Mesothelial cell of epicardium (in vitro differentiated cells): ENCODE measurements around the gene C16orf92. TPM values are rescaled to one million over a fixed set of nuclear protein-coding genes. Genes with fewer than 3 reads are reported as not detected.

Source experiments
- DNase-seq, 2 experiments: peaks; one replicate each; pipeline ENCODE4 v3.0.0; 2021; ENCODE audit warnings: low spot score in 2 of 2; ENCODE audit not compliant: unreplicated experiment in 2 of 2
- H3K27ac Mint-ChIP-seq: 2 replicates; pipeline ENCODE4 v1.8.0; 2021; ENCODE audit warnings: mixed read lengths
- H3K27me3 Mint-ChIP-seq: 2 replicates; pipeline ENCODE4 v1.8.0; 2021; ENCODE audit warnings: low read depth, mixed read lengths
- H3K36me3 Mint-ChIP-seq: 2 replicates; pipeline ENCODE4 v1.8.0; 2021; ENCODE audit warnings: mixed read lengths
- H3K4me1 Mint-ChIP-seq: 2 replicates; pipeline ENCODE4 v1.8.0; 2021; ENCODE audit warnings: mixed read lengths
- H3K4me3 Mint-ChIP-seq: 2 replicates; pipeline ENCODE4 v1.8.0; 2021; ENCODE audit warnings: mild to moderate bottlenecking, moderate library complexity, mixed read lengths
- H3K9me3 Mint-ChIP-seq: 2 replicates; pipeline ENCODE4 v1.8.0; 2021; ENCODE audit warnings: mixed read lengths
- total RNA-seq: library from RNA; stranded (reverse); gene quantifications from 3 replicates; pipeline ENCODE4 v1.2.1, GENCODE V29; 2021
- TF ChIP-seq, protein P1 (sequence below): fragments of 200-600 bp; sonication (generic); IDR thresholded peaks from one replicate; pipeline ENCODE4 v1.5.0; 2021; ENCODE audit warnings: antibody characterized with exemption; ENCODE audit not compliant: unreplicated experiment

Gene C16orf92
- total RNA-seq: not detected in 3 replicates

DNA sequence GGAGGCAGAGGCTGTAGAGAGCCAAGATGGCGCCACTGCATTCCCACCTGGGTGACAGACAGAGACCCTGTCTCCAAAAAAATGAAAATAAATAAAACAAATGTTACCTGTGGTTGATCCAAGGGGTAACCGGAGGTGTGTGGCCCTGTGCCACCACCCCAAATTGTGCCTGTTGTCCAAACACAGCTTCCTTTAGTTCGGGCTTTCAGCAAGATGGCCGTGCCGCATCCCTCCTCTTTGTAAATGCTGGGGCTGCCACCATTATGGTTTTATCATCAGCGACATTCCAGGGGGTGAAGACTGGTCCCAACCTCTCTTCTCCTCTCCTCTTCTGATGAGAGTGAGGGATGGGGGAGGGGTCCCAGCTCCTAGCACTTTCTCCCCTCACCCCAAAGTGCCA lies at the start of gene C16orf92:
C16orf92 (plus strand) TSS at position 312 of the 400 bp plus-strand sequence. CDS start 143 bp downstream, outside the sequence.
- Mint-ChIP-seq H3K4me1 (peaks cover 4% of the 10 kb centered on the region), H3K27ac (no peak within 1 kb of the TSS), H3K4me3 (no peak within 1 kb of the TSS), H3K27me3 (peaks cover 35% of the 10 kb centered on the region), H3K9me3 (no peaks in the 10 kb centered on the region), H3K36me3 (no peaks in the 10 kb centered on the region)
- DNase-seq: no peak
- TF ChIP-seq, protein P1, sequence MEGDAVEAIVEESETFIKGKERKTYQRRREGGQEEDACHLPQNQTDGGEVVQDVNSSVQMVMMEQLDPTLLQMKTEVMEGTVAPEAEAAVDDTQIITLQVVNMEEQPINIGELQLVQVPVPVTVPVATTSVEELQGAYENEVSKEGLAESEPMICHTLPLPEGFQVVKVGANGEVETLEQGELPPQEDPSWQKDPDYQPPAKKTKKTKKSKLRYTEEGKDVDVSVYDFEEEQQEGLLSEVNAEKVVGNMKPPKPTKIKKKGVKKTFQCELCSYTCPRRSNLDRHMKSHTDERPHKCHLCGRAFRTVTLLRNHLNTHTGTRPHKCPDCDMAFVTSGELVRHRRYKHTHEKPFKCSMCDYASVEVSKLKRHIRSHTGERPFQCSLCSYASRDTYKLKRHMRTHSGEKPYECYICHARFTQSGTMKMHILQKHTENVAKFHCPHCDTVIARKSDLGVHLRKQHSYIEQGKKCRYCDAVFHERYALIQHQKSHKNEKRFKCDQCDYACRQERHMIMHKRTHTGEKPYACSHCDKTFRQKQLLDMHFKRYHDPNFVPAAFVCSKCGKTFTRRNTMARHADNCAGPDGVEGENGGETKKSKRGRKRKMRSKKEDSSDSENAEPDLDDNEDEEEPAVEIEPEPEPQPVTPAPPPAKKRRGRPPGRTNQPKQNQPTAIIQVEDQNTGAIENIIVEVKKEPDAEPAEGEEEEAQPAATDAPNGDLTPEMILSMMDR: no peak

DNA sequence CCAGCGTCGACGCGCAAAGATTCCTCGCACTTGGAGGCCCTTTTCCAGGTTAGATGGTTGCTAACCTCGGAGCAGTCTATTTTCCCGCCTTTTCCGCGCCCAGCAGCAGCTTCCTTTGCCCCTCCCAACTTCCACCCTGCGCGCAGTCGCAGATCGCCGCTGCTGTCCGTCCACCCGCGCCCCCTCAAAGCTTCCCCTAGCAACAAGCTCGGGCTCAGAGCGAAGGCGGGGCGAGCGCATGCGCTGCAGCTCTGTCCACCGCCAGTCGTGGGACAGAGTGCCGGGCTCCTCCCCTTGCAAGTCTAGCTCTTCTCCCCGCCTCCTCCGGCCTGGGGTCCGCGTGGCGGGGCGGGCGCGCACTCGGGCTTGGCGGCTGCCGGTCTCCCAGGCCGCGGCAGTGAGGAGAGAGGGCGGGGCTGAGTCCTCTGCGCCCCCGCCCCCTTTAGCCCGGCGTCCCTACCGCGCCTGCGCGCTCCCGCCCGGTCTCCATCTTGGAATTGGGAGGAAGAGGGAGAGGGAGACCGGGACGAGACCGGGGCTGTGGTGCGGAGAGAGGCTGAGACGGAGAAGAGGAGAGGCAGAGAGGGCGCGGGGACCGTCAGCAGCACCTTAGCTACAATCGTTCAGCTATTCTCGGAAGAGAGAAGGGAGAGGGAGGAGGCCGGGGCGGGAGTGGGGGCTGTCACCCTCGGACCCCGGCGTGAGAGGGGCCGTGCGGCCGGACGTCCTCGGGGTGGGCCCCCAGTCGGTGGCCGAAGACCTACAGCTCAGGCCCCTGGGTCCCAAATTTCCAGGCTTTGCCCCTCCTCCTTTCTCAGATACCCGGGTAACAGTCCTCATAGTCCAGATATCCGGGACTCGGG lies 49.4 kb upstream of the C16orf92 start, which contains the start of gene TAOK2:
TAOK2 (plus strand) TSS at position 485 of the 863 bp plus-strand sequence. CDS start 3,905 bp downstream, outside the sequence.
- TF ChIP-seq, protein P1: no peak
- peaks cover 4% of the 10 kb centered on the region for H3K9me3 Mint-ChIP-seq
- H3K4me3 Mint-ChIP-seq: peak within 1 kb of the TSS; percentile 95
- H3K27ac Mint-ChIP-seq: peak within 1 kb of the TSS; percentile 91
- peaks cover 31% of the 10 kb centered on the region for H3K36me3 Mint-ChIP-seq
- DNase-seq: peak; percentile 99 to 100
- H3K4me1 Mint-ChIP-seq: peaks cover 29% of the 10 kb centered on the region
- no peaks in the 10 kb centered on the region for H3K27me3 Mint-ChIP-seq

GRCh38 chr16:29974291-29975133 lies 48.5 kb upstream of the C16orf92 start:
- H3K36me3 Mint-ChIP-seq: peaks cover 34% of the 10 kb centered on the region
- H3K4me1 Mint-ChIP-seq: peaks cover 29% of the 10 kb centered on the region
- H3K27me3 Mint-ChIP-seq: no peaks in the 10 kb centered on the region
- DNase-seq: no peak
- peaks cover 4% of the 10 kb centered on the region for H3K9me3 Mint-ChIP-seq
- TF ChIP-seq, protein P1: no peak
- peak overlapping the region; percentile 91 for H3K27ac Mint-ChIP-seq
- peak overlapping the region; percentile 95 for H3K4me3 Mint-ChIP-seq

DNA sequence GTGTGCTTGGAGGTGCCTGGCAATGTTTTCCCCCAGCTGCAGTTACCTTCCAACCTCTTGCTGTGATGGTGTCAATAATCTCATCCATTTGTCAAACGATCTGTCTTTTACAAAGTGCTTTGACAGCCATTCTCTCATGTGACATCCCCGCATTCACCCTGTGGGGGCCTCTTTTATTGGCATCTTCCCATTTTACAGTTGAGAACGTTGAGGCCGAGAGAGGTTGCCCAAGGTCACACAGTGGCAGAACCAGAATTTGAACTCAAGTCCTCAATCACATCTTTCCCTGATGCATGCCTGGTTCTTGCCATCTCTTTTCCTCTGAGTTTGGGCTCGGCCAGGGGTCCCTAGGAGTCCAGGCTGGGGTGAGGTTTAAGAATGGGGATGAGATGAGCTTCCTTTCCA lies 47.9 kb upstream of the C16orf92 start:
- peaks cover 4% of the 10 kb centered on the region for H3K9me3 Mint-ChIP-seq
- peak overlapping the region; percentile 95 for H3K4me3 Mint-ChIP-seq
- H3K27me3 Mint-ChIP-seq: no peaks in the 10 kb centered on the region
- peaks cover 29% of the 10 kb centered on the region for H3K4me1 Mint-ChIP-seq
- H3K36me3 Mint-ChIP-seq: peaks cover 35% of the 10 kb centered on the region
- peak overlapping the region; percentile 9 for H3K27ac Mint-ChIP-seq
- no peak for DNase-seq
- TF ChIP-seq, protein P1: no peak

DNA sequence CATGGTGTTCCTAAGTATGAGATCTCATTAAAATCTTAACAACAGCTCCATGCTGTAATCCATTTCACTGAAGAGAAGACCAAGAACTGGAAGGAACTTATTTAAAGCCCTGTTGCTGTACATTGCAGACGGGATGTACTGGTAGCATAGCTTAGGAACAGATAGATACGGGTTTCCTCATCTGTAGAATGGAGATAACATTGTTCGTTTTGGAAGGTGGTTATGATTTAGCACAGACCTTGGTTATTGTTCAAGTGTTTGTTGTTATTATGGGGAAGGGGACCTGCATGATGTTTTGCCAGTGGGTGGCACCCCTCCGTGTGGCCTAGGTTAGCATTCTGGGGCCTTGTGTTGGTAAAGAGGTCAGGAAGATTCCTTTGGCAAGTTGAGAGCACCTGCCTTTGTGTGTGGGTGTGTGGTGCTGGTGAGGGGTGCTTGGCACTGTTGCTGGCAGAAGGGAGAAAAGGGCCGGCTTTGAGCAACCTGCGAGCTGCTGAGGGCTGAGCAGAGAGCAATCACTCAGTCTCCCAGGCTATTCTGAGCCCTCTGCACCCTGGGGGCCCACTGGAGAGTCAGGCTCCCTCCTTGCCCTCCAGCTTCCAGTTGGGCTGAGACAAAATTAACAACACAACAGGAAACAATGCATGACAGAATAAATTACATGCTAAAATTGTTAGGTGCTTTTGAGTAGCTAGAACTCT lies 47.0 kb upstream of the C16orf92 start:
- Mint-ChIP-seq H3K27me3 (no peaks in the 10 kb centered on the region), H3K4me3 (peak overlapping the region; percentile 95), H3K4me1 (peaks cover 29% of the 10 kb centered on the region), H3K27ac (peak overlapping the region; percentile 9), H3K36me3 (peaks cover 39% of the 10 kb centered on the region), H3K9me3 (peaks cover 4% of the 10 kb centered on the region)
- TF ChIP-seq, protein P1: no peak
- DNase-seq: no peak
